ENCODE results near the gene TMEM11.
A peak's percentile ranks its signal among the peaks of the same experiment; 100 is the strongest.

The TMEM11 gene

DNA sequence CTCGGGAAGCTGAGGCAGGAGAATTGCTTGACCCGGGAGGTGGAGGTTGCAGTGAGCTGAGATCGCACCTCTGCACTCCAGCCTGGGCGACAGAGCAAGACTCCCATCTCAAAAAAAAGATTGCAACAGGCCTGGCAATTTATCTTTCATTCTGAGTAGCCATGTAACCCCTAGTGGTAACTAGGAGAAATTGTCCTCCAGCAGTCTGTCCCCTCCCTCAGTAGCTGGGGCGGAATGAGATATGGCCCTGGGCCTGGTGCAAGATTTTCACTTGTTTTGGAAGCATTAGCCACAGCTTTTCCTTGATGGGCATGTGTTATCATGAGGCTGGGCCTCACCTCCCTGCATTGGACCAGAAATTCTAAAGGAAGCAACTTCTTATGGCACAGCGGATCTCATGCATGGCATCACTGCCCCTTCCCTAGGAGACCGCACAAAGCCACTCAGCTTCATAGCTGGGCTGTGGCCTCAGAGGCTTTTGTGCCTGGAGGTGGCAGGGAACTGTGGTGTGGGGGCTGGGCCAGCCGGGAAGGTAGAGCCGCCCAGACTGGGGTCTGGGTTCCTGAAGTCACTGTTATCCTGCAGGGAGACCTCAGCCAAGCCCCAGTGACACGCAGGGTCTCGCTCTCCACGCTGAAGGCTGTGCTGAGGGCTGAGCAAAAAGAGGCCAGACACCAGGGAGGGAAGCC lies 25.9 kb upstream of the TMEM11 start:
- Histone ChIP-seq H3K4me3 (ENCODE audit: low read depth, low read length) (no peak overlapping the region), H3K27me3 (ENCODE audit: control insufficient read depth, insufficient read depth, low read length) (no peaks in the 10 kb centered on the region), H3K9ac (no peak overlapping the region), H3K4me2 (ENCODE audit: low read length) (no peak overlapping the region), H3K4me1 (no peaks in the 10 kb centered on the region), H3K9me3 (ENCODE audit: control insufficient read depth, low read length) (no peaks in the 10 kb centered on the region), H3K27ac (no peak overlapping the region), H3K79me2 (no peaks in the 10 kb centered on the region), H3K36me3 (ENCODE audit: control insufficient read depth, insufficient read depth, low read length) (no peaks in the 10 kb centered on the region), H2AFZ (no peak overlapping the region)
- TF ChIP-seq, protein P1, sequence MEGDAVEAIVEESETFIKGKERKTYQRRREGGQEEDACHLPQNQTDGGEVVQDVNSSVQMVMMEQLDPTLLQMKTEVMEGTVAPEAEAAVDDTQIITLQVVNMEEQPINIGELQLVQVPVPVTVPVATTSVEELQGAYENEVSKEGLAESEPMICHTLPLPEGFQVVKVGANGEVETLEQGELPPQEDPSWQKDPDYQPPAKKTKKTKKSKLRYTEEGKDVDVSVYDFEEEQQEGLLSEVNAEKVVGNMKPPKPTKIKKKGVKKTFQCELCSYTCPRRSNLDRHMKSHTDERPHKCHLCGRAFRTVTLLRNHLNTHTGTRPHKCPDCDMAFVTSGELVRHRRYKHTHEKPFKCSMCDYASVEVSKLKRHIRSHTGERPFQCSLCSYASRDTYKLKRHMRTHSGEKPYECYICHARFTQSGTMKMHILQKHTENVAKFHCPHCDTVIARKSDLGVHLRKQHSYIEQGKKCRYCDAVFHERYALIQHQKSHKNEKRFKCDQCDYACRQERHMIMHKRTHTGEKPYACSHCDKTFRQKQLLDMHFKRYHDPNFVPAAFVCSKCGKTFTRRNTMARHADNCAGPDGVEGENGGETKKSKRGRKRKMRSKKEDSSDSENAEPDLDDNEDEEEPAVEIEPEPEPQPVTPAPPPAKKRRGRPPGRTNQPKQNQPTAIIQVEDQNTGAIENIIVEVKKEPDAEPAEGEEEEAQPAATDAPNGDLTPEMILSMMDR (IDR thresholded peaks at IDR 0.05), result peak; percentile 32

DNA sequence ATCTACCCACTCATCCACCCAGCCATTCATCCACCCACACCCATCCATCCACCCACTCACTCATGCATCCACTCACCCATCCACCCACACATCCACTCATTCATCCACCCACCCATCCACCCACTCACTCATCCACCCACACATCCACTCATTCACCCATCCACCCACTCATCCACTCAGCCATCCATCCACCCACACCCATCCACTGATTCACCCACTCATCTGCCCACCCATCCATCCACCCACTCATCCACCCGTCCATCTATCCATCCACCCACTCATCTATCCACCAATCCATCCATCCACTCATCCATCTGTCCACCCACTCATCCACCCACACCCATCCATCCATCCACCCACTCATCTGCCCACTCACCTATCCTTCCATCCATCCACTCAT lies 22.0 kb upstream of the TMEM11 start:
- H3K4me2 ChIP-seq (ENCODE audit: low read length), result no peak overlapping the region
- no peaks in the 10 kb centered on the region for H3K36me3 ChIP-seq (ENCODE audit: control insufficient read depth, insufficient read depth, low read length)
- no peaks in the 10 kb centered on the region for H3K79me2 ChIP-seq
- H3K9ac ChIP-seq, result no peak overlapping the region
- H2AFZ ChIP-seq, result no peak overlapping the region
- H3K4me3 ChIP-seq (ENCODE audit: low read depth, low read length), result no peak overlapping the region
- TF ChIP-seq, protein P1 (IDR thresholded peaks at IDR 0.05), result no peak
- H3K27me3 ChIP-seq (ENCODE audit: control insufficient read depth, insufficient read depth, low read length), result no peaks in the 10 kb centered on the region
- no peak overlapping the region for H3K27ac ChIP-seq
- no peaks in the 10 kb centered on the region for H3K9me3 ChIP-seq (ENCODE audit: control insufficient read depth, low read length)
- H3K4me1 ChIP-seq, result no peaks in the 10 kb centered on the region

DNA sequence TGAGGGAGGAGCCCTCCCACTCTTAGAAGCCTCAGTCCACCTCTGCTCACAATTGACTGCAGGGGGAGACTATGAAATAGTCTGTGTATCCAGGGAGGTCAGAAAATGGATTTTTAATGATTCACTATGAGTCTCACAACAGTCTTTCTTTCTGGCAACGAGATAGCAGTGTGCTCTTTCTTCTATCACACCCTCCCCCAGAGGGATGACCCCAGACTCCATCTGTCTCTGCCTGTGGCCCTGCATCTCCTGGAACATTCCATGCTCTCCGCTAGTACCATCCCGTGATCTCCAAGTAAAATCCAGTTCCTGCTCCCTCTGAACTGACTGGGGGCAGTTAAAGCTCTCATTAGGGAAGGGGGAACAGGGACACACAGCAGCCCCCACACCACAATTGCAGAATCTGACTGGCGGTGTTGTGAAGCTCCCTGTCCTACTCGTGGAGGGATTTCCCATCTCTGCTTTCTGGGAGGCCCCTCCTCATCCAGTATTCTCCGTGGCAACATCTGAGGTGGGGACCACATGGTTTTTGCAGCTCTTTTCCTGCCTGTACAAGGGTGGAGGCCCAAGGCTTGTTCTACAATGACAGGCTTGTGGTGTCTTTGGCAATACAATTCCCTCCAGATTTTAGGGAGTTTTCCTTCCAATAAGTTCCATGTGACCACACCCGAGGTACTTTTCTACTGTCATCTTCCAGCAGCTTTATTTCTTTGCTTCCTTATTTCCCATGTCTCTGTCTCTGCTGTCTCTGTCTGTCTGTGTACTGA lies 19.8 kb upstream of the TMEM11 start:
- no peaks in the 10 kb centered on the region for H3K4me1 ChIP-seq
- no peaks in the 10 kb centered on the region for H3K27me3 ChIP-seq (ENCODE audit: control insufficient read depth, insufficient read depth, low read length)
- no peak overlapping the region for H3K27ac ChIP-seq
- no peak overlapping the region for H3K4me3 ChIP-seq (ENCODE audit: low read depth, low read length)
- H2AFZ ChIP-seq, result no peak overlapping the region
- H3K9me3 ChIP-seq (ENCODE audit: control insufficient read depth, low read length), result no peaks in the 10 kb centered on the region
- H3K9ac ChIP-seq, result no peak overlapping the region
- no peaks in the 10 kb centered on the region for H3K36me3 ChIP-seq (ENCODE audit: control insufficient read depth, insufficient read depth, low read length)
- TF ChIP-seq, protein P1 (IDR thresholded peaks at IDR 0.05), result no peak
- H3K79me2 ChIP-seq, result no peaks in the 10 kb centered on the region
- H3K4me2 ChIP-seq (ENCODE audit: low read length), result no peak overlapping the region

DNA sequence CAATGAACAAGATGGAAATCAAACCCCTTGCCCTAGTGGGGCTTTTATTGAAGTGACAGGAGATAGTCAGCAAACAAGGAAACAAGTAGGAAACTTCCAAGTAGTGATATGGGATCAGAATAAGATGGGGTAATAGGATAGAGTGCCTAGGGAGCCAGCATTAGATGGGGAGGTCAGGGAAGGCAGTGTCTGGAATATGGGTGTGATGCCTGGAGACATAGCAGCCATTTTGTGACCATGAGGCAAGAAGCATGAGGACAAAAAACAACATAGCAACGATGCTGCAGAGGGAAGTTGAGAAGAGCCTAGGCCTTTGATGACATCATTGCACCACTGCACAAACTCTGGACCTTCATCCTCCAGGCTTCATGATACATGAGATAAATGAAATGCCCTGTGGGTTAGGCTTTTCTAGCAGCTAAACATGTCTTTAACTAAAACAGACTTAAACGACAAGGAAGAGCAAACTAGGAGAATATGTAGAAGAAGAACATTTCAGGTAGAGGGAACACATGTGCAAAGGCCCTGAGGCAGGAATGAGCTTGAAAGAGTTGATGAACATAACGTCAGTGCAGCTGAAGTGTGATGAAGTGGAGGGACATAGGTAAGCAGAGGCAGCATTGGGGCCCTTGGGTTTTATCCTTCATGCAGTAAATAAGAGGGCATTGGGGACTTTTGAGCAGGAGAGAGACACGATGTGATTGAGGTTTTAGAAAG lies 18.2 kb upstream of the TMEM11 start:
- Histone ChIP-seq H3K4me1 (no peaks in the 10 kb centered on the region), H3K9ac (no peak overlapping the region), H3K4me3 (ENCODE audit: low read depth, low read length) (no peak overlapping the region), H3K27ac (no peak overlapping the region), H3K27me3 (ENCODE audit: control insufficient read depth, insufficient read depth, low read length) (no peaks in the 10 kb centered on the region), H3K9me3 (ENCODE audit: control insufficient read depth, low read length) (no peaks in the 10 kb centered on the region), H3K79me2 (no peaks in the 10 kb centered on the region), H2AFZ (no peak overlapping the region), H3K4me2 (ENCODE audit: low read length) (no peak overlapping the region), H3K36me3 (ENCODE audit: control insufficient read depth, insufficient read depth, low read length) (no peaks in the 10 kb centered on the region)
- TF ChIP-seq, protein P1 (IDR thresholded peaks at IDR 0.05), result no peak
